Dermis blood vessel endothelial cell (primary cell): ENCODE data around the gene SRCIN1. TPM values are rescaled to one million over a fixed set of nuclear protein-coding genes. Genes with fewer than 3 reads are reported as not detected.

Experiments
- DNase-seq: peaks from one replicate; pipeline ENCODE4 v3.0.0; 2010
- total RNA-seq: library from RNA; depleted of rRNA; stranded (reverse); fragments of >200 nt; gene quantifications from 2 replicates; pipeline ENCODE4 v1.2.3, GENCODE V29; 2014

SRCIN1 gene
- total RNA-seq, 1 donor from 2014 or later: under 0.01 TPM

GRCh38 chr17:38579934-38580333, 25.8 kb downstream of the SRCIN1 start:
- peak; percentile 60 for DNase-seq

GRCh38 chr17:38579083-38579480, 26.7 kb downstream of the SRCIN1 start:
- no peak for DNase-seq

GRCh38 chr17:38578229-38579082, 27.3 kb downstream of the SRCIN1 start:
- no peak for DNase-seq

GRCh38 chr17:38577645-38578173, 28.0 kb downstream of the SRCIN1 start:
- no peak for DNase-seq

GRCh38 chr17:38577244-38577643, 28.5 kb downstream of the SRCIN1 start:
- DNase-seq: no peak

GRCh38 chr17:38575781-38576180, 30.0 kb downstream of the SRCIN1 start:
- no peak for DNase-seq

- no peak for DNase-seq
Measured at GRCh38 chr17:38574712-38575111, 31.0 kb downstream of the SRCIN1 start.

- no peak for DNase-seq
Measured at GRCh38 chr17:38572669-38573365, 32.9 kb downstream of the SRCIN1 start.

GRCh38 chr17:38571833-38572668, 33.7 kb downstream of the SRCIN1 start:
- no peak for DNase-seq

GRCh38 chr17:38569701-38570512, 35.8 kb downstream of the SRCIN1 start:
- no peak for DNase-seq

GRCh38 chr17:38568845-38569510, 36.8 kb downstream of the SRCIN1 start:
- DNase-seq: no peak

- DNase-seq: no peak
Measured at GRCh38 chr17:38568274-38568673, 37.5 kb downstream of the SRCIN1 start.

- no peak for DNase-seq
Measured at GRCh38 chr17:38567350-38567749, 38.4 kb downstream of the SRCIN1 start.

- no peak for DNase-seq
Measured at GRCh38 chr17:38566666-38567031, 39.1 kb downstream of the SRCIN1 start.

- no peak for DNase-seq
Measured at GRCh38 chr17:38565853-38566665, 39.7 kb downstream of the SRCIN1 start.

GRCh38 chr17:38564869-38565268, 40.9 kb downstream of the SRCIN1 start:
- no peak for DNase-seq

GRCh38 chr17:38564254-38564837, 41.4 kb downstream of the SRCIN1 start:
- DNase-seq: no peak

- no peak for DNase-seq
Measured at GRCh38 chr17:38563362-38564253, 42.1 kb downstream of the SRCIN1 start.

- no peak for DNase-seq
Measured at GRCh38 chr17:38562903-38563302, 42.8 kb downstream of the SRCIN1 start.
